HG03342 (cell line): ENCODE results near the gene KLHL34.

Source experiments
- ATAC-seq: cut with Tn5 transposase; IDR thresholded peaks from one replicate; pipeline ENCODE4 v1.9.1; 2021; ENCODE audit warnings: mild to moderate bottlenecking, moderate library complexity; ENCODE audit not compliant: unreplicated experiment

The KLHL34 gene

DNA sequence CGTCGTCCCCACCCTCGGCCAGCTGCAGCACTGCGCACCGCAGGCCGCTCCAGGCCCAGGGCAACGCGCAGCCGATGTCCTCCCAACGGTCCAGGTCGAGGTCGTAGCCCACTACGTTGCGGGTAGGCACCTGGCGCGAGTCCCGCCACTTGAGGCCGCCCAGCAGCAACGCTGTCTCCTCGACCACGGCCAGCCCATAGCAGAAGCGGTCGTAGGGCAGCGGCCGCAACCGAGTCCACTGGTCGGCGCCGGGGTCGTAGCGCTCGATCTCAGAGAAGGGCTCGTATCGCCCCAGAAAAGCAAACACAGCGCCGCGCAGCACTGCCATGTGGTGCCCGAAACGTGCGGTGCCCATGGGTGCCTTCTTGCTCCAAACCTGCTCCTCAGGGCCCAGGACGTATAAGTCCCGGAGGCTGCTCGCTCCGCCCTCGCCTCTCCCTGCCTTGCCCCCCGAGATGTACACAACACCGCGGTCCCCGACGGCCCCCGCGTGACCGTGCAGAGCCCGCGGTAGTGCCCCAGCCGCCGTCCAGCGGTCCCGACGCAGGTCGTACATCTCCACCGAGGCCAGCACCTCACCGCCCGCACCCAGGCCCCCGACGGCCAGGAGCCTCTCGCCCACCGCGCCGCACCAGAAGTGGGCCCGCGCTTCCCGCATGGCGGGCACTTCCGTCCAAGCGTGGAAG, 2.1 kb downstream of the KLHL34 start:
- no peak for ATAC-seq

DNA sequence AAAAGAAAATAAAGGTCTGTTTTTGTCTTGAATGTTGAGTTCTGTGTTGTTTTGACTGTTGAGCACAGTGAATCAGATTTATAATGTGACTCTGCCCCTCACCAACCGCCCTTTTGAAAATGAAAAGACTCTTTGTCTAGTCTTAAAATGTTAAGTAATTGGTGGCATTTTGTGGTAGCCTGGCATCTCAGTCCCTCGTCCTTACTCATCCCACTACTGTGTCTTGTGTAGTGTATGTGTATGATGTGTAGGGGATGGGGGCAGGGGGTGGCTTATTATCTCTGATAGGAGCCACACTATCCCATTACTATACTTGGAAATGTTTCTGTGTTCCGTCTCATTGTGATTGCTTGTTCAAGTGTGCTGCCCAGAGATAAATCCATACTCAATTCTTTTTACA, 12.2 kb downstream of the KLHL34 start:
- no peak for ATAC-seq

DNA sequence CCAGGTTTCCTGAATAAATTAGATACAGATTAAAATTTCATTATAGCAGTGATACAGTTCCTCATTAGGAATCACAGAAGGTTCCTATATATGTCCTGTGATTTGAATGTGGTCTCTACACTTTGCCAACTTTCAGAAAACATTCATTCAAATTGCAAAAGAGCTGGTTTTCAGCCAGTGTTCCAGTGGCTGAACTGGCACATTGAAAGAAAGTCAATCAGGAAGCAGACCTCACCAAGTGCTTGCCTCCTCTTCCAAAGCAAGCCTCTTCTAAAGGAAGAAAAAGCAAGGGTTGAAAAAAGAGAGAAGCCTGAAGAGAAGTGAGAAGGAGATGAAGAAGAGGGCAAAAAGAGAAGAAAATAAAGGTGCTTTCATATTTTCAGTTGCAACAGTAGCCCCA, 12.7 kb downstream of the KLHL34 start:
- ATAC-seq: no peak

DNA sequence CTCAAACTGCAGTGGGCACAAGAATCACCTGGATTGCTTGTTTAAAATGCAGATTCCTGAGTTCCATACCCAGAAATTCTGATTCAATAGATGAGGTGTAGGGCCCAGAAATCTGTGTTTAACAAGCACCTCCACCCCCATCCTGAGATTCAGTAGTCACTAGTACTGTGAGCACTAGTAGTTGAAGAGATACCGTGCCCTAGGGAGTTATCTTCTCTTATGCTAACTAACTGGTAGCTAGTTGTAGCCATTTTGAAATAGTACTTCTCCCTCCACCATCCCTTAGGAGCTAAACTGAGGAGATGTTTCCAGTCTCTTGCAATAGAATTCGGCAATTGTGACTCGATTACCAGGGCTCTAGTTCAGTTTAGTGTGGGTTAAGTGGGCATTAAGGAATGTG, 18.4 kb downstream of the KLHL34 start:
- no peak for ATAC-seq

DNA sequence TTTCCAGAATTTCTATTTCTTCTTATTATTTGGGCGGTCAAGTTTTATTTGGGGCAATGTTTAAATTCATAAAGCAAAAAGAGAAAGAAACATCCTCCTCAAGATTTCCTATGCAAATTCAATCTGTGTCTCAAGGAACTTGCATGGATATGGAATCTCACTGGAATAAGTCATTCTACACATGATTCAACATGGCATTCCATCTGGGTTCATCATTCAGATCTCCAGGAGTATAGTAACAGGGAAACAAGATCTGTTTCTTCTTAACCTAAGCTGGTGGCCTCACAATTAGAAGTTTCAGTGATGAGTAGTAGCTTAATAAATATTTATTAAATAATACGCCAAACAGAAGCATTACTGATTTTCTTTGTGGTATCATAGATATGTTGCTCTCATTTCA, 19.8 kb downstream of the KLHL34 start:
- ATAC-seq: no peak

DNA sequence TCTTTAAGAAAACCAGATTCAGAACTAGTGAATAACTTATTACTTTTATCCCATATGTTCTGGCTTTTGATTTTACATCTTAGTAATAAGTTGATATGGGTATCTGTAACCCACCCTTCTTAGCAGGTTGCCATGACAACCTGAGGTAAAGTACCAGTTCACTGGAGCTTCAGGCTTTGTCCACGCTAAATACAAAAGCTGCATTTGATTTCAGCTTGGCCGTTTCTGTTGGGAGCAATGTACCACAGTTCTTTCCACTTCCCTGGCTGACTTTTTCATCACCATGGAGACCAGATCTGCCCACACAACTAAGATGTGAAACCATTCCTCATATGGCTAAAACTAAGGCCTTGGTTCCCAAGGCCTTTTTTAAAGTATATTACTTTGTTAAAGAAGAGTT, 26.1 kb downstream of the KLHL34 start:
- ATAC-seq: no peak

DNA sequence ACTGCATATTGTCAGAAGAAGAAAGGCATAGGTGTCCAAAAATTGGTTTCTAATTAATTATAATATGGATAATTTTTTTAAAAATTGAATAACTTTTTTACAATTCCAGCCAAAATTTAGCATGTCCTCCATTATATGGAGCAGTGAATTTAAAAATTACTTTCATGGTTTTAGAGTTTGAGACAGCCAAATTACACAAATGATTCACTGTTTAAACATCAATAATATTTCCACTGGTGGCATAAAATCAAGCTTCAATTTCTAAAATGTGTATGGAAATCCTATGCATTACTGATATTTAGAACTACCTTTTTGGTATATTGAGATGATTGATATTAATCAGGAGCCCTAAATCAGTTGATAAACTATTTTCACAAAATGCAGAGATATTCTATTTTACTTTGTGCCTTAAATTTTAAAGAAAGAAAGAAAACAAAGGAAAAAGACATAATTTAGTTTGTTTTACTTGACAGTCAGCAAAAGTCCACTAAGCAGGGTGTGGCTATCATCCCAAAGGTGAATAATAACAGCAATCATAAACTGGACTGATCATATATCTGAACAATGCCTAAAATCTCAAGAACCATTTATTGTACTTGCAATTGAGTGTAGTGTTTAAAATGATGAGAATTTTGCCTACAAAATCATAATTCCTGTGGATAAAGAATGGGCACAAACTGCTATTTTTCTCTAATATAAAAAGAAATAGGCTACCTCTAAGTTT, 34.2 kb downstream of the KLHL34 start:
- ATAC-seq: no peak

DNA sequence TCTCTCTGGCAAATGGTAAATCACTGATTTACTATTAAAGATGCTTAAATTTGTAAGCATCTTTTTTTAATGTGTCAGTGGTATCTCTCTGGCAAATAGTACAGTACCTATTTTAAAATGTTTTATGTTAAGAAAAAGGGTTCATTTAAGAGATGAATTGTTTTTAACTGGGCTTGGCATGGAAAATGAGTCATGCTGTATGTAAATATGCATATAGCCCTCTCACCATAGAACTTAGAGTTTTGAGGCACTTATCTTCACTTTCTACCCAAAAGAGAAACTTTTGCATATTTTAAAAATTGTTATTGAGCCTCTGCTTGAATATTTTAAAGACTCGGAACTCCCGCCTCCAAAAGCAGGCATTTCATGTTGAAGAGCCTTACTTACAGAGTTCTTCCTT, 37.9 kb downstream of the KLHL34 start:
- no peak for ATAC-seq

DNA sequence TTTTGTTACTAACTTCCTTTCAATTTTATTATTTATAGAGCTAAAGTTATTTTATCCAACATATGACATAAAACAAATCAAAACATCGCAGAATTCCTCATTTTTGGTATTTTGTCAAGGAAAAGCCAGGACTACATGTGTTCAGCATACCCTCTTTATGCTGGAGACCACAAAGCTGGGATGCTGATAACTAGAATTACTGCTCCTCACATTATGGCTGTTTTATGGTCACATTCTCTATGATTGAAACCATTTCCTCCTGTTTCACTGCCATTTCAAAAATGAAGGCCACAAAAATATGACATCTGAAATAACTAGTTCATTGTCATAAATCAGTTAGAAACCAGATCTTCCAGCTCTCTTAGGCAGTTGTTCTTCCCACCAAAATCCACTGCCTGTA, 41.7 kb downstream of the KLHL34 start:
- ATAC-seq: no peak

DNA sequence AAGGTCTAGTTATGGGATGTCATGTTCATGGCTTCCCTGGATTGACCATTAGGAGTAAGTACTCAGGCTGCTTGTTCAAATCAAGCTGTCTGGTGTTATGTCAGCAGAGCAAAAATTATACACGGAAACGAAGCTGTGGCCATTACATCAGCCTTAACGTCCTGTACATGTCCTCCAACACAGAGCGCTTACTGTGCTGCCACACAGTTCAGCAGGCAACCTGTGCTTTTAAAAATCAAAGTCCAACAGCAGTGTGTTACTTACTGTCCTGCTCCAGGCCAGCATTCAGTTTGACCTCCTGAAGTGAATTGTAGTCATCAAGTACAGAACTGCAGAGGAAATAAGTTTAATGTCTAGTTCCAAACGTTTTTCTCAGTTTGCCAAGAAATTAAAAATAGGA, 46.0 kb downstream of the KLHL34 start:
- no peak for ATAC-seq

DNA sequence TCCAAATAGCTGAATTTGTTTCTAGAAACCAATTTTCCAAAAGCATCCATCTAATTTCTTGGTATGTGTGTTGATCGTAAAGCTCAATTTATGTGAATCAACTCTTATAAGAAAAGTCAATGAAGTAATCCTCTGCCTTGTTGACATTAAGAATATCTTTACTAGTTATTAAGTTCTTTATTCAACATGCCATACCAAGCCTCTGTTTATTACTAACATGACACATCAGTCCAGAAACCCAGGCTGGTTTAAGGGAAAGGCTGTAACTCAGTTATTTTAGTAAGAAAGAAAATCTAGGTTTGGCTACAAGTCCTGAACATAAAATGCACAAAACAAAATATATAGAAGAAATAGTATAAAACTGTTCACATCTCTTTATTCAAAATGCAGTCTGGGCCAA, 48.0 kb downstream of the KLHL34 start:
- no peak for ATAC-seq

DNA sequence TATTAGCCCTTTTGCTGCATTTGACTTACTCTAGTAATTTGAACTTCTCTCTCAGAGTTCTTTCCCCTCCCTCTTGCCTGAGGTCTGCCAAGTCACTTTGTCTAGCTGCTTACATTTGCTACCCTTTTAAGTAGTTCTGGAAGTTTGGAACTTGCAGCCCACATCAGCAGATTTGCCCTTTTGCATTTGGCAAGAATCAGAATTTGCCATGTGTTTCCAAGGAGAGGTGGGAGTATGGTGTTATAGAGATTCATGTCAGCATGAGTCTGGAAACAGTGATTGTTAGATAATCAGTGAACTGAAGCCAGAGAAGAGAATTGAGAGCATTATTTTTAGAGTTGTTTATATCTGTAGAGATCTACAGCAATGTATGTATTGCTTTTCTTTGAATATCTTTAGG, 52.1 kb downstream of the KLHL34 start:
- no peak for ATAC-seq
